Lower lobe of right lung (tissue), 2 donors: ENCODE results near the gene MIB1. TPM values are rescaled to one million over a fixed set of nuclear protein-coding genes. Genes with fewer than 3 reads are reported as not detected.

ENCODE experiments used
- ATAC-seq, 2 donors: fragments of 200-7000 bp; cut with Tn5 transposase; one replicate each; pipeline ENCODE4 v1.9.1; 2020 to 2022; ENCODE audit warnings: mild to moderate bottlenecking in 2 of 2, moderate library complexity in 2 of 2
- DNase-seq: peaks from one replicate; pipeline ENCODE4 v3.0.0-alpha.2; 2020
- H3K27ac ChIP-seq: fragments of 200-600 bp; one replicate; pipeline ENCODE4 v1.8.0; 2022
- H3K27me3 ChIP-seq: fragments of 200-600 bp; one replicate; pipeline ENCODE4 v1.8.0; 2022; ENCODE audit warnings: low read depth
- H3K36me3 ChIP-seq: fragments of 200-600 bp; one replicate; pipeline ENCODE4 v1.8.0; 2022; ENCODE audit warnings: mild to moderate bottlenecking
- H3K4me1 ChIP-seq: fragments of 200-600 bp; one replicate; pipeline ENCODE4 v1.8.0; 2022
- H3K4me3 ChIP-seq: fragments of 200-600 bp; one replicate; pipeline ENCODE4 v1.8.0; 2022; ENCODE audit warnings: mild to moderate bottlenecking
- H3K9me3 ChIP-seq: fragments of 200-600 bp; one replicate; pipeline ENCODE4 v1.8.0; 2022
- intact Hi-C: fragments of 100-400 bp; cut with DNase I; formaldehyde crosslinking; loops from one replicate; pipeline ENCODE4 v1.11.0; 2022
- total RNA-seq: library from RNA; stranded (reverse); fragmentation: NEBNext Ultra II Directional; extraction: Animal tissue kit (Norgen Biotek cat#: 25700); gene quantifications from one replicate; pipeline ENCODE4 v1.2.1, GENCODE V29; 2021
- TF ChIP-seq, protein P1 (sequence below): fragments of 200-600 bp; IDR thresholded peaks from one replicate; pipeline ENCODE4 v1.8.0; 2022; ENCODE audit warnings: antibody characterized with exemption, mild to moderate bottlenecking
- donor health status: DM: no; HTN: yes; CAD: no; lungs with severe emphysema.

The MIB1 gene
- total RNA-seq, 1 donor from 2014 or later, result 29.3 TPM

DNA sequence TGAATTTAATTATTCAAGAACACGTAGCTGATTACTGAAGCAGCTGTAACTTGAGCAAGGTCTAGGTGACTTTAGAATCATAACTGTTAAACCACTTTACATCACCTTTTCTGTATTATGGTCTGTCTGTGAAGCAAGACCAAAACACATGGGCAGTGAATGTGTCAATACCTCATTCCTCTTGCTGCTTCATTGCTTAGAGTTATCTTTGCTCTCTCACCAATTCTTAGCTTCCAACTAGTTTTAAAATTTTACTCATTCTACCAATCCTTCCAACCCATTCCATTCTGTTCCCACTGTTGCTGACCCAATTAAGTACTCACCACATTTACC lies 80.2 kb downstream of the MIB1 start:
- TF ChIP-seq, protein P1, sequence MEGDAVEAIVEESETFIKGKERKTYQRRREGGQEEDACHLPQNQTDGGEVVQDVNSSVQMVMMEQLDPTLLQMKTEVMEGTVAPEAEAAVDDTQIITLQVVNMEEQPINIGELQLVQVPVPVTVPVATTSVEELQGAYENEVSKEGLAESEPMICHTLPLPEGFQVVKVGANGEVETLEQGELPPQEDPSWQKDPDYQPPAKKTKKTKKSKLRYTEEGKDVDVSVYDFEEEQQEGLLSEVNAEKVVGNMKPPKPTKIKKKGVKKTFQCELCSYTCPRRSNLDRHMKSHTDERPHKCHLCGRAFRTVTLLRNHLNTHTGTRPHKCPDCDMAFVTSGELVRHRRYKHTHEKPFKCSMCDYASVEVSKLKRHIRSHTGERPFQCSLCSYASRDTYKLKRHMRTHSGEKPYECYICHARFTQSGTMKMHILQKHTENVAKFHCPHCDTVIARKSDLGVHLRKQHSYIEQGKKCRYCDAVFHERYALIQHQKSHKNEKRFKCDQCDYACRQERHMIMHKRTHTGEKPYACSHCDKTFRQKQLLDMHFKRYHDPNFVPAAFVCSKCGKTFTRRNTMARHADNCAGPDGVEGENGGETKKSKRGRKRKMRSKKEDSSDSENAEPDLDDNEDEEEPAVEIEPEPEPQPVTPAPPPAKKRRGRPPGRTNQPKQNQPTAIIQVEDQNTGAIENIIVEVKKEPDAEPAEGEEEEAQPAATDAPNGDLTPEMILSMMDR, result no peak
- DNase-seq, result no peak
- Histone ChIP-seq H3K9me3 (no peaks in the 10 kb centered on the region), H3K27ac (no peak overlapping the region), H3K4me1 (no peaks in the 10 kb centered on the region), H3K4me3 (no peak overlapping the region), H3K36me3 (peaks cover 39% of the 10 kb centered on the region), H3K27me3 (no peaks in the 10 kb centered on the region)
- ATAC-seq, result no peak
- intact Hi-C loops, result no loop called here

DNA sequence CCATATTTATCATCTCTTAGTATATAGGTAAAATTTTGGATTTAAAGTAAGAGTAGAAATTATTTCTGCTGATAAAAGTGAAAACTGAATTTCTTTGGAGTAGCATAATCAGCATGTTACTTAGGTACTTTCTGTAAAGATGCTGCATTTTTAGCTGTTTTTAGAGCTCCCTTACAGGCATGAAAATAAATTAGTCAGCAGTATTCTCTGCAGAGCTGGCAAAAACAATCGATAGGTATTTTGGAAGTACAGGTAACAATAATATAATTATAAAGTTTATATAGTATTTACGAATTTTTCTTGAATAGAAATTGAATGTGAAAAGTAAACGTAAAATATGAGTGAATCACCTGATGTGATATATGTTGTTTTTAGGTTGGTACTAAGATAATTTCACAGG lies 83.3 kb downstream of the MIB1 start:
- intact Hi-C loops, result no loop called here
- TF ChIP-seq, protein P1, result no peak
- Histone ChIP-seq H3K27me3 (no peaks in the 10 kb centered on the region), H3K9me3 (no peaks in the 10 kb centered on the region), H3K4me3 (no peak overlapping the region), H3K4me1 (no peaks in the 10 kb centered on the region), H3K27ac (no peak overlapping the region), H3K36me3 (peaks cover 14% of the 10 kb centered on the region)
- DNase-seq (no peak), ATAC-seq (no peak)

DNA sequence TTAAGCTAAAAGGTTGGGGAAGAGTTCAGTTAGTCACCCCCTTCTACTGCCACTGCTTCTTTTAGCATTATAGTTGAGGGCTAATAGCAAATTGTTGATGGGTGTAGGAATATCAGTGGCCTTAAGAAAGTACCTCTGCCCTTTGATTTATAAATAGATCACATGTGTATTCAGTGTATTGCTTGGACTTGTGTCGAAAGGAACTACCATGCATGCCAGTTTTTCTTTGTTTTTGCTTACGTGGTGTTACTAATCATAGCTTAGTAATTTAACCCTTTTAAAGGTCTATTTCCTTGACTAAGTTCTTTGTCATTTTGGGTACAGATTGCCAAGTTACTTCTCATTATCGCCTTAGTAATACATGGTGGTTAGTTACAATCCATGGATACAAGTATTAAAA lies 85.6 kb downstream of the MIB1 start:
- H3K27ac ChIP-seq, result no peak overlapping the region
- no peaks in the 10 kb centered on the region for H3K9me3 ChIP-seq
- ATAC-seq (no peak), DNase-seq (no peak)
- no peaks in the 10 kb centered on the region for H3K4me1 ChIP-seq
- H3K27me3 ChIP-seq, result no peaks in the 10 kb centered on the region
- H3K36me3 ChIP-seq, result peaks cover under 1% of the 10 kb centered on the region
- no peak overlapping the region for H3K4me3 ChIP-seq
- TF ChIP-seq, protein P1, result no peak
- intact Hi-C loops, result no loop called here

DNA sequence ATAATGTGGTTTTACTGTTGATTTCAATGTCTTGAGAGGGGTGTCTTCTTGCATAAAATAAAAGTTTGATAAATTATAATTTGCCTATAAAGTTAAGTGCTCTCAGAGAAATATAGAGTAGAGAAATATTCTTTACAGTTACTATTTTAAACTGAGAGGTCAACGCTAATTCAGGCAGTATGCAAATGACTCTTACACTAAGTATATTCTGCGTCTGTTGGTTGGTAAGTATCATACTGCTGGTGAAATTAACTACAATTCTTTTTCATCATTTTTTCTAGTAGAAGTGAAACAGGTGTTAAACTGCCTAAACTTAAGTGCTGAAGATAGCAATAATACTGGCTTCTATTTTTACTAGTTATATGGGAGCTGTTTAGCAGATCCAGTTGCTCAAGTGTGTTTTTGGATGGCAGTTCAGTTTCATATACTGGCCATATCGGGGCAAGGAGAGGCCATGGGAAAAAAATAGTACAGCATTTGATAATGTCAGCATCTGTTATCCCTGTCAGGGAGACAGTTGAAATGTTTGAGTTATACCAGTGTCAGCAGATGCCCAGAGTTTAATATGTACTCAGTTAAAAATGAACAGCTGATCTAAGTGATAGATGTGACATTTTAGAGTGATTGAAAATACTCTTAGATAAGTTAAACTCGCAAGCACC lies 86.2 kb downstream of the MIB1 start:
- no peaks in the 10 kb centered on the region for H3K4me1 ChIP-seq
- intact Hi-C loops, result no loop called here
- TF ChIP-seq, protein P1, result no peak
- H3K27me3 ChIP-seq, result no peaks in the 10 kb centered on the region
- ATAC-seq (no peak), DNase-seq (no peak)
- H3K4me3 ChIP-seq, result no peak overlapping the region
- no peaks in the 10 kb centered on the region for H3K9me3 ChIP-seq
- no peak overlapping the region for H3K27ac ChIP-seq
- H3K36me3 ChIP-seq, result no peaks in the 10 kb centered on the region

DNA sequence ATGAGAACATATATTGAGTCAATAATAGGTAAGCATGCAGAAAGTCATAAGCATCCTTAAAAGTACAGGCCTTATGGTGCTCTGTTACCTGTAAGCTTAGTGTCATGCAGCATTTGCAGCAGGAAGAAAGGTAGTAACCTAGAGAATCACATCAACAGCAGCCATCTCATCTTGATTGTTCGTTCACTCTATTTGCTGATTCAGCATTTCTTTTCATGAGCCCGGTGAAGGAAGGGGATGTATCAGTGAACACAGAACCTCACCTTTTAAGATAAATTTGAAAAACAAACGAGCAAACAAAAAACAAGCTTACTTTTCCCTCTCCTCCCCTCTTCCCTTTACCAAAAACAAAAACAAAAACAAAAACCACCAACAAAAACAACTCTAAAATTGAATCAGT lies 89.9 kb downstream of the MIB1 start:
- intact Hi-C loops, result no loop called here
- ATAC-seq (no peak), DNase-seq (no peak)
- TF ChIP-seq, protein P1, result no peak
- H3K4me3 ChIP-seq, result no peak overlapping the region
- H3K9me3 ChIP-seq, result no peaks in the 10 kb centered on the region
- no peaks in the 10 kb centered on the region for H3K4me1 ChIP-seq
- H3K36me3 ChIP-seq, result no peaks in the 10 kb centered on the region
- H3K27ac ChIP-seq, result no peak overlapping the region
- no peaks in the 10 kb centered on the region for H3K27me3 ChIP-seq

DNA sequence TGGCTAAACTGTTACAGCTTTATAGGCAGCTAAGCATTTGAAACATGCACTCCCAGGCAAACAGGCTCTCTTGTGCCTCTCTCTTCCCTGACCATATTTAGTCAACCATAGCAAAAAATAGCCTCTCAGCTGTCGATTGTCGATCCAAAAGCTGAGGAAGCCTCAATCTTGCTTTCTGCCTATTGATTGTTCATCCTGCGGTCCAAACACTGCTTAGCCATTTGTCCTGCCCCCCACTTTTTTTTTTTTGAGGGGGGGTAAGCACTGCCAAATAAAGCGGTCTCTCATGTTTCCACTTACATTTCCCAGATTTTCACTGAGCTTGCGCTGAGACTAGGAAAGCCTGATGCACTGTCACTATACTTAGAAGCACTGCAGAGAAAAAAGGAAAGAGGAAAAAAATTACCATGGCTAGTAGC lies 90.8 kb downstream of the MIB1 start:
- H3K9me3 ChIP-seq, result no peaks in the 10 kb centered on the region
- no peak overlapping the region for H3K4me3 ChIP-seq
- no peak overlapping the region for H3K27ac ChIP-seq
- no peaks in the 10 kb centered on the region for H3K36me3 ChIP-seq
- DNase-seq (no peak), ATAC-seq (no peak)
- no peaks in the 10 kb centered on the region for H3K27me3 ChIP-seq
- H3K4me1 ChIP-seq, result no peaks in the 10 kb centered on the region
- TF ChIP-seq, protein P1, result no peak
- intact Hi-C loops, result no loop called here
